PC-3 (cell line): ENCODE results near the gene MSL3B.

Experiments
- CTCF ChIP-seq: fragments of 300-600 bp; sonication (generic); conservative IDR thresholded peaks from 2 replicates; pipeline ENCODE4 v1.5.1; 2017; ENCODE audit warnings: antibody characterized with exemption, low read depth, mild to moderate bottlenecking, low read length
- EZH2 ChIP-seq: fragments of 300-600 bp; sonication (generic); IDR thresholded peaks from one replicate; pipeline ENCODE4 v1.6.1; 2017; ENCODE audit warnings: antibody characterized with exemption, mild to moderate bottlenecking, low read length; ENCODE audit not compliant: unreplicated experiment

DNA sequence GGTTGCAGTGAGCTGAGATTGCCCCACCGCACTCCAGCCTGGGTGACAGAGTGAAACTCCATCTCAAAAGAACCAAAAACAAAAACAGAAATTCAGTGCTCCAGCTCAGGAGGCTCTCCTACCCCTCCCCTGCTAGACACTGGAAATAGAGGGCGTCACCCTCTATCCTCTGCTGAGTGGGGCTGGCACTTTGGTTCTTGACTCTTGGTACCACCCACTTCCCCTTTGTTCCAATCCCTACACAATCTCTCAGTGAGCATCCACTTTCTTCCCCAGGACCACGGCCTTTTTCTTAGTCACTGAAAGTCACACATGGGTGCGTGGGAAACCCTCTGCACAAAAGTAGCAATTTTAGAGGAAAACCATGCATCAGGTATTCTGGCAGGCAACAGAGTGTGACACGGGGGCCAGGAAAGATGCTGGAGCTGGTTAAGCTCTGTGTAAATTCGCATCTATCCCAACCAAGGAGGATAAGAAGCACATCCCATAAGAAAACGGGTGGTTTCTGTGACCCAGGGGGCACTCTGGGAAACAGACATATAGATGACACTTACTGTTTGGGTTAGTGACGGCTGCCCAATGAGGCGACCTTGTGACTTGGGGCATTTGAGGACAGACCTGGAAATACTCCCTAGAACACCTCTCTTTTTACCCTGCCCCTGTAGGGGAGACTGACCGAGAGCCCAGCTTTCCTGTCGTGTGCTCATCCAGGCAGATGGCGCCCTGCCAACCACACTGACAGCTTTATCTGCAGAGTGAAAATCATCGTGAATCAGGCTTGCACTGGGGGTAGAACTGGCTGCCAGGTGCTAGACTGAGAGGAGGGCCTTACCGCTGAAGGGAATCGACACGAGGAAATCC lies 21.6 kb downstream of the MSL3B start:
- TF ChIP-seq EZH2 (no peak), CTCF (no peak)
